Body of pancreas (tissue), 4 donors: ENCODE data around the gene UBR4.
A peak's percentile ranks its signal among the peaks of the same experiment; 100 is the strongest.

Experiments
- CTCF ChIP-seq, 7 experiments: fragments of 450-650 bp in 4 of 7; fragments of 200-600 bp in 3 of 7; sonication (generic) in 3 of 7; IDR thresholded peaks; one replicate each; pipeline ENCODE4 v1.5.1; 2016 to 2019; ENCODE audit warnings: antibody characterized with exemption in 7 of 7
- POLR2A ChIP-seq, 3 donors: fragments of 450-650 bp; IDR thresholded peaks; one replicate each; pipeline ENCODE4 v1.6.1; 2016; ENCODE audit warnings: antibody characterized with exemption in 3 of 3, mild to moderate bottlenecking in 2 of 3

- TF ChIP-seq CTCF (IDR thresholded peaks at IDR 0.05) (peak; percentile 36 to 82 (median 73)), POLR2A (IDR thresholded peaks at IDR 0.05) (no peak)
Observed at GRCh38 chr1:19096036-19096833, 113.8 kb downstream of the UBR4 start.
